Lung (tissue), 12 donors: Measurements from ENCODE around the gene DBN1. TPM values are rescaled to one million over a fixed set of nuclear protein-coding genes. Genes with fewer than 3 reads are reported as not detected.

ENCODE experiments used
- ATAC-seq: fragments of 200-7000 bp; cut with Tn5 transposase; one replicate; pipeline ENCODE4 v1.9.1; 2020; ENCODE audit warnings: moderate number of reproducible peaks; ENCODE audit not compliant: insufficient read depth, low FRiP score
- DNase-seq, 3 donors: peaks; one replicate each; pipeline ENCODE4 v3.0.0-alpha.2; 2013 to 2017
- H3K27ac ChIP-seq, 2 donors: one replicate each; pipeline ENCODE4 v1.5.1; 2013; ENCODE audit warnings: mild to moderate bottlenecking in 2 of 2, moderate library complexity in 2 of 2, control low read depth in 1 of 2, inconsistent platforms in 1 of 2, low read depth in 1 of 2, low read length in 1 of 2
- H3K27me3 ChIP-seq, 3 donors: one replicate each; pipeline ENCODE4 v1.5.1; 2013; ENCODE audit warnings: low read length in 2 of 3; ENCODE audit not compliant: control insufficient read depth in 3 of 3, insufficient read depth in 3 of 3
- H3K36me3 ChIP-seq, 4 donors: one replicate each; pipeline ENCODE4 v1.5.1; 2013; ENCODE audit warnings: low read length in 4 of 4, mild to moderate bottlenecking in 1 of 4, moderate library complexity in 1 of 4; ENCODE audit not compliant: control insufficient read depth in 4 of 4, insufficient read depth in 4 of 4
- H3K4me1 ChIP-seq, 5 donors: one replicate each; pipeline ENCODE4 v1.5.1; 2013; ENCODE audit warnings: low read length in 5 of 5, mild to moderate bottlenecking in 2 of 5, moderate library complexity in 1 of 5; ENCODE audit not compliant: control insufficient read depth in 5 of 5, insufficient read depth in 5 of 5
- H3K4me3 ChIP-seq: one replicate; pipeline ENCODE4 v1.5.1; 2013; ENCODE audit warnings: mild to moderate bottlenecking, control low read depth, moderate library complexity
- H3K9ac ChIP-seq, 2 donors: one replicate each; pipeline ENCODE4 v1.5.1; 2013; ENCODE audit warnings: low read length in 2 of 2, control low read depth in 1 of 2; ENCODE audit not compliant: insufficient read depth in 1 of 2
- H3K9me3 ChIP-seq, 4 donors: one replicate each; pipeline ENCODE4 v1.5.1; 2013; ENCODE audit warnings: low read length in 3 of 4, mild to moderate bottlenecking in 1 of 4, moderate library complexity in 1 of 4; ENCODE audit not compliant: control insufficient read depth in 4 of 4, insufficient read depth in 3 of 4
- WGBS, 2 donors: extraction: QIAGEN DNeasy Blood & Tissue Kit; methylation state at CpG; one replicate each; pipeline ENCODE4 v1.1.7; 2013; 5-methylcytosine and 5-hydroxymethylcytosine counted together
- polyA plus RNA-seq, 2 donors: library from polyadenylated mRNA; stranded (reverse); fragments of 200-250 nt; gene quantifications; one replicate each; pipeline ENCODE4 v1.2.1, GENCODE V29; 2013
- total RNA-seq, 2 donors: library from RNA; depleted of rRNA in 1 of 2; stranded (reverse); fragments of >200 nt in 1 of 2; gene quantifications; one replicate each; pipeline ENCODE4 v1.2.1, GENCODE V29; 2014 to 2021
- TF ChIP-seq, protein P1 (sequence below): IDR thresholded peaks from 2 replicates; pipeline ENCODE4 v1.5.1; 2012; ENCODE audit warnings: mild to moderate bottlenecking; ENCODE audit errors: control extremely low read depth, extremely low read depth
- donor health status: control.
- donor health status: control.
- donor health status: Bipolar disorder and iron deficiency.
- donor health status: healthy.
- donor health status: DM: yes; HTN: yes; CAD: no.

DBN1 gene
- total and polyA plus RNA-seq, 4 donors, result 18.7 to 38.3 (median 30.3) TPM

DNA sequence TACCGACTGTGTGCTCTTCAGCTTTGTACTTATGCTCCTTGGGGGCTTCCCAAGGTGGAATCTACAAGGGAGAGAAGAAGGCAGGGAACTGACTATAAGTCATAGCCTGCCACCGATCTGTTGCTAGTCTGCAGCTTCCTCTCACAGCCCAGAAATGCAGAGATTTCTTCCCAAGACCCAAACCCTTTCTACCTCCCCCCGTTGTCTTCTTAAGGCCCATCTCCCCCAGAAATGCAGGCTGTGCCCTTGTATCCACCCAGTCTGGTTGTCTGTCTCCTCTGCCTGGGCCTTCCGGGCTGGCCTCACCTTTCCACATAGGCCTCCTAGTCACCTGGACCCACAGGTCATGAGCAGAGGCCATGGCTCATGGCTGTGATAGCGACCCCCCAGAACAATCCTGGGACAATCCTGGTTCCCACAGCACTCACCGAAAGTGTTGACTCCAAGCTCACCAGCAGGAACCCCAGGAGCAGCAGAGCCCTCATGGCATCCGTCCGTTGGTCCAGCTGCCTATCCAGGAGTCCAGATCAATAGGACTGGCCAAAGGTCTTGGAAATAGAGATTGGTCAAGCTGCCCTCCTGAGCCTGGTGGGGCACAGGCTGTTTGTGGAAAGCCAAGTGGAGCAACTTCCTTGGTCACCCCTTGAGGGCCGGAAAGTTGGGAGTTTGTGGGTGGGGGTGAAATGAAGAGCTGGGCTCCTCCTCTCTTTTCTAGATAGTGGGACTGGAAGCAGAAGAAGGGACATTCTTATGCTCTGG, 64.2 kb downstream of the DBN1 start, which contains the start of gene F12:
F12 (minus strand) TSS at position 522 of the 759 bp plus-strand sequence; CDS start at position 485, 37 bp downstream.
- 85 to 89% methylated on average over 9 of the region's 9 CpGs for WGBS, 2 donors
- Histone ChIP-seq H3K4me1 (peaks cover 0 to 6% (median 0%) of the 10 kb centered on the region in 5 donors), H3K9me3 (no peaks in the 10 kb centered on the region), H3K36me3 (no peaks in the 10 kb centered on the region), H3K27ac (no peak within 1 kb of the TSS), H3K4me3 (no peak within 1 kb of the TSS), H3K27me3 (peaks cover 0 to 3% (median 0%) of the 10 kb centered on the region in 3 donors), H3K9ac (no peak within 1 kb of the TSS)
- no peak for DNase-seq
- TF ChIP-seq, protein P1, sequence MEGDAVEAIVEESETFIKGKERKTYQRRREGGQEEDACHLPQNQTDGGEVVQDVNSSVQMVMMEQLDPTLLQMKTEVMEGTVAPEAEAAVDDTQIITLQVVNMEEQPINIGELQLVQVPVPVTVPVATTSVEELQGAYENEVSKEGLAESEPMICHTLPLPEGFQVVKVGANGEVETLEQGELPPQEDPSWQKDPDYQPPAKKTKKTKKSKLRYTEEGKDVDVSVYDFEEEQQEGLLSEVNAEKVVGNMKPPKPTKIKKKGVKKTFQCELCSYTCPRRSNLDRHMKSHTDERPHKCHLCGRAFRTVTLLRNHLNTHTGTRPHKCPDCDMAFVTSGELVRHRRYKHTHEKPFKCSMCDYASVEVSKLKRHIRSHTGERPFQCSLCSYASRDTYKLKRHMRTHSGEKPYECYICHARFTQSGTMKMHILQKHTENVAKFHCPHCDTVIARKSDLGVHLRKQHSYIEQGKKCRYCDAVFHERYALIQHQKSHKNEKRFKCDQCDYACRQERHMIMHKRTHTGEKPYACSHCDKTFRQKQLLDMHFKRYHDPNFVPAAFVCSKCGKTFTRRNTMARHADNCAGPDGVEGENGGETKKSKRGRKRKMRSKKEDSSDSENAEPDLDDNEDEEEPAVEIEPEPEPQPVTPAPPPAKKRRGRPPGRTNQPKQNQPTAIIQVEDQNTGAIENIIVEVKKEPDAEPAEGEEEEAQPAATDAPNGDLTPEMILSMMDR, result no peak
- ATAC-seq, result no peak

Other genes with a start within 250 kb of the DBN1 start
- gene RAB24, start 169.9 kb downstream of the DBN1 start, total RNA-seq, result 10 to 100 TPM; 25.9 to 29.5 TPM
- gene RAB24, start 169.9 kb downstream of the DBN1 start, polyA plus RNA-seq, result 10 to 100 TPM; 55.4 to 76.6 TPM
- 100 to 1,000 TPM in 1 of 2 donors, 10 to 100 TPM in 1; 43.3 to 134 TPM for gene PRELID1, start 169.8 kb downstream of the DBN1 start, total RNA-seq
- 100 to 1,000 TPM; 133 to 236 TPM for gene PRELID1, start 169.8 kb downstream of the DBN1 start, polyA plus RNA-seq
- gene MXD3, start 161.7 kb downstream of the DBN1 start, total RNA-seq, result 1 to 10 TPM; 7.4 to 8.4 TPM
- gene MXD3, start 161.7 kb downstream of the DBN1 start, polyA plus RNA-seq, result 10 to 100 TPM; 17.5 to 29.0 TPM
- gene LMAN2, start 122.0 kb downstream of the DBN1 start, total RNA-seq, result 100 to 1,000 TPM; 179 to 183 TPM
- 100 to 1,000 TPM; 101 to 316 TPM for gene LMAN2, start 122.0 kb downstream of the DBN1 start, polyA plus RNA-seq
- 10 to 100 TPM in 1 of 2 donors, 1 to 10 TPM in 1; 9.3 to 28.8 TPM for gene RGS14, start 115.7 kb downstream of the DBN1 start, total RNA-seq
- 10 to 100 TPM; 17.3 to 32.8 TPM for gene RGS14, start 115.7 kb downstream of the DBN1 start, polyA plus RNA-seq
- not detected for gene SLC34A1, start 89.2 kb downstream of the DBN1 start, total RNA-seq
- gene SLC34A1, start 89.2 kb downstream of the DBN1 start, polyA plus RNA-seq, result under 1 TPM in 1 of 2 donors, not detected in 1; 0.02 TPM
- not detected for gene PFN3, start 73.0 kb downstream of the DBN1 start, total RNA-seq
- gene PFN3, start 73.0 kb downstream of the DBN1 start, polyA plus RNA-seq, result not detected
- 1 to 10 TPM in 1 of 2 donors, not detected in 1; 1.4 TPM for gene F12, start 64.1 kb downstream of the DBN1 start, total RNA-seq
- gene F12, start 64.1 kb downstream of the DBN1 start, polyA plus RNA-seq, result 1 to 10 TPM; 1.3 to 1.7 TPM
- gene GRK6, start 47.0 kb downstream of the DBN1 start, total RNA-seq, result 10 to 100 TPM; 22.4 to 58.1 TPM
- gene GRK6, start 47.0 kb downstream of the DBN1 start, polyA plus RNA-seq, result 10 to 100 TPM; 20.7 to 68.0 TPM
- 1 to 10 TPM; 2.9 to 7.2 TPM for gene PRR7, start 26.8 kb downstream of the DBN1 start, total RNA-seq
- gene PRR7, start 26.8 kb downstream of the DBN1 start, polyA plus RNA-seq, result 1 to 10 TPM; 1.9 to 5.0 TPM
- gene PDLIM7, start 24.0 kb upstream of the DBN1 start, total RNA-seq, result 100 to 1,000 TPM in 1 of 2 donors, 10 to 100 TPM in 1; 49.2 to 124 TPM
- gene PDLIM7, start 24.0 kb upstream of the DBN1 start, polyA plus RNA-seq, result 100 to 1,000 TPM in 1 of 2 donors, 10 to 100 TPM in 1; 65.5 to 102 TPM
- gene DOK3, start 36.2 kb upstream of the DBN1 start, total RNA-seq, result 10 to 100 TPM; 15.6 to 73.5 TPM
- 100 to 1,000 TPM in 1 of 2 donors, 10 to 100 TPM in 1; 22.0 to 146 TPM for gene DOK3, start 36.2 kb upstream of the DBN1 start, polyA plus RNA-seq
- 10 to 100 TPM; 64.9 to 82.4 TPM for gene DDX41, start 43.3 kb upstream of the DBN1 start, total RNA-seq
- 100 to 1,000 TPM in 1 of 2 donors, 10 to 100 TPM in 1; 63.2 to 110 TPM for gene DDX41, start 43.3 kb upstream of the DBN1 start, polyA plus RNA-seq
- gene FAM193B, start 80.9 kb upstream of the DBN1 start, total RNA-seq, result 10 to 100 TPM; 49.0 to 92.3 TPM
- 100 to 1,000 TPM in 1 of 2 donors, 10 to 100 TPM in 1; 70.5 to 139 TPM for gene FAM193B, start 80.9 kb upstream of the DBN1 start, polyA plus RNA-seq
- gene TMED9, start 118.6 kb upstream of the DBN1 start, total RNA-seq, result 100 to 1,000 TPM in 1 of 2 donors, 10 to 100 TPM in 1; 76.4 to 232 TPM
- 100 to 1,000 TPM; 133 to 325 TPM for gene TMED9, start 118.6 kb upstream of the DBN1 start, polyA plus RNA-seq
- 10 to 100 TPM; 14.3 to 40.0 TPM for gene B4GALT7, start 126.5 kb upstream of the DBN1 start, total RNA-seq
- 10 to 100 TPM; 31.1 to 31.8 TPM for gene B4GALT7, start 126.5 kb upstream of the DBN1 start, polyA plus RNA-seq